ENCODE data around the gene ZMIZ1.

ZMIZ1 gene

GRCh38 chr10:79158402-79159097, 89.8 kb downstream of the ZMIZ1 start:
- DNase-seq = no peak

- DNase-seq = no peak
Observed at GRCh38 chr10:79159141-79159651, 90.4 kb downstream of the ZMIZ1 start.

GRCh38 chr10:79159785-79160184, 91.0 kb downstream of the ZMIZ1 start:
- DNase-seq = no peak

- no peak for DNase-seq
Observed at GRCh38 chr10:79160191-79160590, 91.4 kb downstream of the ZMIZ1 start.

GRCh38 chr10:79161557-79161956, 92.8 kb downstream of the ZMIZ1 start:
- no peak for DNase-seq

GRCh38 chr10:79162022-79162421, 93.3 kb downstream of the ZMIZ1 start:
- DNase-seq = no peak

GRCh38 chr10:79162861-79163665, 94.3 kb downstream of the ZMIZ1 start:
- DNase-seq = no peak

GRCh38 chr10:79163666-79163975, 94.9 kb downstream of the ZMIZ1 start:
- DNase-seq = no peak

- no peak for DNase-seq
Observed at GRCh38 chr10:79164075-79164474, 95.3 kb downstream of the ZMIZ1 start.

GRCh38 chr10:79165070-79165778, 96.5 kb downstream of the ZMIZ1 start:
- no peak for DNase-seq

- DNase-seq = no peak
Observed at GRCh38 chr10:79166312-79166721, 97.6 kb downstream of the ZMIZ1 start.

GRCh38 chr10:79166741-79167140, 98.0 kb downstream of the ZMIZ1 start:
- DNase-seq = no peak

- DNase-seq = no peak
Observed at GRCh38 chr10:79167537-79167936, 98.8 kb downstream of the ZMIZ1 start.

- DNase-seq = no peak
Observed at GRCh38 chr10:79168210-79168609, 99.4 kb downstream of the ZMIZ1 start.

- no peak for DNase-seq
Observed at GRCh38 chr10:79170226-79170752, 101.5 kb downstream of the ZMIZ1 start.

GRCh38 chr10:79170993-79171392, 102.2 kb downstream of the ZMIZ1 start:
- DNase-seq = no peak

GRCh38 chr10:79171504-79171903, 102.7 kb downstream of the ZMIZ1 start:
- DNase-seq = no peak

- DNase-seq = no peak
Observed at GRCh38 chr10:79172881-79173280, 104.1 kb downstream of the ZMIZ1 start.

GRCh38 chr10:79173582-79174262, 105.0 kb downstream of the ZMIZ1 start:
- DNase-seq = no peak

- DNase-seq = no peak
Observed at GRCh38 chr10:79176052-79176501, 107.3 kb downstream of the ZMIZ1 start.

GRCh38 chr10:79176949-79177602, 108.3 kb downstream of the ZMIZ1 start:
- DNase-seq = no peak

- no peak for DNase-seq
Observed at GRCh38 chr10:79178070-79178576, 109.4 kb downstream of the ZMIZ1 start.
